Choroid plexus epithelial cell (primary cell): ENCODE measurements around the gene PEPD.

ENCODE experiments used
- DNase-seq: peaks from one replicate; pipeline ENCODE4 v3.0.0-alpha.2; 2010; ENCODE audit warnings: low read depth
- H3K4me3 ChIP-seq: 2 replicates; pipeline ENCODE4 v1.5.1; 2011; ENCODE audit warnings: low read depth, mild to moderate bottlenecking, control low read depth, low read length, moderate library complexity
- TF ChIP-seq, protein P1 (sequence below): conservative IDR thresholded peaks from 2 replicates; pipeline ENCODE4 v1.5.1; 2011; ENCODE audit warnings: low read depth, mild to moderate bottlenecking, control low read depth, inconsistent platforms, low read length, moderate library complexity

Gene PEPD

GRCh38 chr19:33453265-33453664, 68.3 kb downstream of the PEPD start:
- H3K4me3 ChIP-seq, result no peak overlapping the region
- TF ChIP-seq, protein P1, sequence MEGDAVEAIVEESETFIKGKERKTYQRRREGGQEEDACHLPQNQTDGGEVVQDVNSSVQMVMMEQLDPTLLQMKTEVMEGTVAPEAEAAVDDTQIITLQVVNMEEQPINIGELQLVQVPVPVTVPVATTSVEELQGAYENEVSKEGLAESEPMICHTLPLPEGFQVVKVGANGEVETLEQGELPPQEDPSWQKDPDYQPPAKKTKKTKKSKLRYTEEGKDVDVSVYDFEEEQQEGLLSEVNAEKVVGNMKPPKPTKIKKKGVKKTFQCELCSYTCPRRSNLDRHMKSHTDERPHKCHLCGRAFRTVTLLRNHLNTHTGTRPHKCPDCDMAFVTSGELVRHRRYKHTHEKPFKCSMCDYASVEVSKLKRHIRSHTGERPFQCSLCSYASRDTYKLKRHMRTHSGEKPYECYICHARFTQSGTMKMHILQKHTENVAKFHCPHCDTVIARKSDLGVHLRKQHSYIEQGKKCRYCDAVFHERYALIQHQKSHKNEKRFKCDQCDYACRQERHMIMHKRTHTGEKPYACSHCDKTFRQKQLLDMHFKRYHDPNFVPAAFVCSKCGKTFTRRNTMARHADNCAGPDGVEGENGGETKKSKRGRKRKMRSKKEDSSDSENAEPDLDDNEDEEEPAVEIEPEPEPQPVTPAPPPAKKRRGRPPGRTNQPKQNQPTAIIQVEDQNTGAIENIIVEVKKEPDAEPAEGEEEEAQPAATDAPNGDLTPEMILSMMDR, result no peak
- no peak for DNase-seq

DNA sequence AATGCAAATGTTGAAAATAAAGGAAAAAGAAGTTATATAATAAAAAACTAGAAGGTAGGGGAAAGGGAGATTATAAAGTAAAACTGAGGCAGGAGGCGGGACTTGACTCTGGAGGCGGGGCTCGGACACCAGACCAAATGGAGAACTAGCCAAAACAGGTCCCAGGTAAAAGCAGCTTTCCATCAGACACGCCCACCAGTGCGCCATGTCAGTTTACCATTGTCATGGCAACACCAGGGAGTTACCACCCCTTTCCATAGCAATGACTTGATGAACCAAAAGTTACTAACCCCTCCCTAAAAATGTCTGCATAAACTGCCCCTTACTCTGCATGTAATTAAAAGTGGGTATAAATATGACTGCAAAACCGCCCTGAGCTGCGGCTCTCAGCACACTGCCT, 70.9 kb downstream of the PEPD start:
- H3K4me3 ChIP-seq, result no peak overlapping the region
- TF ChIP-seq, protein P1, result no peak

GRCh38 chr19:33449799-33450198, 71.8 kb downstream of the PEPD start:
- no peak for DNase-seq
- no peak overlapping the region for H3K4me3 ChIP-seq
- TF ChIP-seq, protein P1, result no peak

More for the DNA sequence above, 70.9 kb downstream of the PEPD start:
- no peak for DNase-seq

GRCh38 chr19:33448159-33448516, 73.5 kb downstream of the PEPD start:
- TF ChIP-seq, protein P1, result no peak
- no peak for DNase-seq
- no peak overlapping the region for H3K4me3 ChIP-seq

DNA sequence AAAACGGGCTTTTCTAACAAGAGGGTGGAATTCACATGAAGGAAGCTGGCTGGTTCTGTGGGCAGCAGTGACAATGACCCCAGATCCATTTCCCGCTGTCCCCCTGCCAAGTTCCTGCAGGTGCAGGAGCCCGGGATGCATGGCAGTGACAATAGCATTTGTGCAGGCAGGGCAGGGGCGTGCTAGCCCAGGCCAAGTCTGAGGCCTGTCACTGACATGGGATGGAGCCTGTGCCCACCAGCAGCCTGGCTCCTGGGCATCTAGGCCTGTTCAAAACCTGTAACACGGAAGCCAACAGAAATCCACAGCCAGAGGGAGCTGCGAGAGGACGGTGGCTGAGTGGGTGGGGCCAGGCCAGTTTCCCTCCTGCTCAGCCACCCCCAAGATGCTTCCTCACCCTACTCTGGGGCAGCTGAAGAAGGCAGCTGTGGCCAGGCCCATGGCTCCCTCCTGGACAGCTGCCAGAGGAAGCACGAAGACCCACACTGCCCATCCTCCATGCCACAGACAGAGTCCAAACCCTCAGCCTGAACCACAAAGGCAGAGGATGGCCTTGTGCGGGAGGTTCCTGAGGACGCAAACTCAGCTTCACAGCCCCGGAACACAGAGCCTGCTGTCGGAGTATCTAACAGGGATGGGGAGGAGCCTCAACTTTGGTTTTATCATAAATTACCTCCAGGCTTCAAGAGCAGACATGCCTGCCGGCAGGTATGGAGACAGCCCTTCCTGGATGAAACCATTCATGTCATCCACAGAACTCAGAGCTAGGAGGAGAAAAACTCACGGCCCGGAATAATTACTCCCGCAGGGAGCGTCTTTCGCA, 74.0 kb downstream of the PEPD start:
- no peak for DNase-seq

DNA sequence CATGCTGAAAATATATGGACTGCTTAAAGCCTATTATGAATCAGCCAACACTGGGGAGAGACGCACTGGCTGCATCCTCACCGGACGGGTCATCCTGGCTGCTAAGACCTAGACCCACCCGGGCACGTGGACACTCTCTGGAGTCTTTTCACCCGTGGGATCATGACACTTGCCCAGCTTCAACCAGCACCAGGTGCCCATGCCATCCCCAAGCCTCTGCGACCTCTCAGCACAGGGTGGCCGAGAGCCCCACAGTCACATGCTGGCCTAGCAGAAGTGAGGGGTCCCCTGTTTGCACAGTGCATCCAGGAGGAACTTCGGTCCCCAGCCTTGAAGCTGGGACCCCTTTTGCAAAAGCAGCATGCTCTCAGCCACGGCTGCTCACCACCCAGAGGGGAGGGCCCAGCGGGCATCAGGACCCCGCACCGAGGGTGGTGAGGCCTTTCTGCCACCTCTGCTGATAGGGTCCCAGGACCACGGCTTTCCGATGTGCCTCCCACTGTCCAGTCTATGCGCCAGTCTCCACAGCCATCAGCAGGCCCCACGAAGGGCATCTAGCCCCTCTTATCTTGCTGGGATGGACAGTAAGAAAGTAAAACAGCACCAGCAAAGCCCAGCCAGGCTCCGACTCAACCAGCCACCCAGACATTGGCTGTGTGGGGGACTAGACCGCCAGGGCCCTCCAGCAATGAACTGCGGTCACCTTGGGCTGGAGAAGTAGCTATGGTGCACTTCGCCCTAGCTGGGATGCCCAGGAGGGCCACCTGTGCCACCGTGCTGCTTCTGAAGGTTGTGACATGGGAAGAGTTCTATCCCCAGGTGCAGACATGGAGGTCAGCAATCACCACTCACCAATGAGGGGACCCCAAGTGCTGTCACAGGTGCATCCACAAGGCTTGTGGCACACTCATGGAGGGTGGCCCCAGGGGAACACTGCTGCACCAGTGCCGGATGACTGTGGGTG, 75.0 kb downstream of the PEPD start:
- DNase-seq, result no peak
- TF ChIP-seq, protein P1, result no peak
- H3K4me3 ChIP-seq, result no peak overlapping the region

More for the DNA sequence above, 74.0 kb downstream of the PEPD start:
- TF ChIP-seq, protein P1, result no peak
- no peak overlapping the region for H3K4me3 ChIP-seq
